ENCODE measurements around the gene LGALS9.
"Not testable (repeated sequence)": the region's sequence is repeated elsewhere in the genome, so short reads cannot be mapped to it uniquely, and the experiment has no call there.

LGALS9 gene

GRCh38 chr17:27612160-27612770, 18.7 kb upstream of the LGALS9 start:
- peak overlapping the region; percentile 1 for H3K27ac Mint-ChIP-seq
- no peaks in the 10 kb centered on the region for H3K27me3 Mint-ChIP-seq

DNA sequence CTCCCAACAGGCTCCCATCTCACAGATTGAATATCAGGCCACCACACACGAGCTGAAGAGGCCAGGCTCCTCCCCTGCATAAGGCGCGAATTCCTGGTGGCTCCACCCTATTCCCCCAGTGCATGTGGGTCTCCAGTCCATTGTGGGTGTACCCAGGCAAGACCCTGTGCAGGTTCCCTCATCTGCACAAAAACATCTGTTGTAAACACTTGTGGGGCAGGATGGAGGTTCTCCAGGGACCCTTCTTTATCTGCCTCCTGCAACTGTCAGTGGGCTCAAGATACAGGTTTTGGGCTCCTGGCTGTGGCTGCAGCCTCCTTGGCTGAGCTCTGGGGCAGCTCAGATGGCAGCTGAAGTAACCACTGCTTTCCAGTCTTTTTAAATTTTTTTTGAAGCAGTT, 17.6 kb upstream of the LGALS9 start:
- H3K27me3 Mint-ChIP-seq, result no peaks in the 10 kb centered on the region
- peaks cover 24% of the 10 kb centered on the region for H3K4me1 Mint-ChIP-seq (ENCODE audit: low read depth)
- peaks cover 23% of the 10 kb centered on the region for H3K36me3 Mint-ChIP-seq
- H3K4me3 Mint-ChIP-seq, result no peak overlapping the region
- H3K27ac Mint-ChIP-seq, result no peak overlapping the region
- no peaks in the 10 kb centered on the region for H3K9me3 Mint-ChIP-seq (ENCODE audit: low read depth)

More at GRCh38 chr17:27612160-27612770, 18.7 kb upstream of the LGALS9 start:
- H3K36me3 Mint-ChIP-seq, result peaks cover 24% of the 10 kb centered on the region
- no peak overlapping the region for H3K4me3 Mint-ChIP-seq
- no peaks in the 10 kb centered on the region for H3K9me3 Mint-ChIP-seq (ENCODE audit: low read depth)
- H3K4me1 Mint-ChIP-seq (ENCODE audit: low read depth), result peaks cover 25% of the 10 kb centered on the region

DNA sequence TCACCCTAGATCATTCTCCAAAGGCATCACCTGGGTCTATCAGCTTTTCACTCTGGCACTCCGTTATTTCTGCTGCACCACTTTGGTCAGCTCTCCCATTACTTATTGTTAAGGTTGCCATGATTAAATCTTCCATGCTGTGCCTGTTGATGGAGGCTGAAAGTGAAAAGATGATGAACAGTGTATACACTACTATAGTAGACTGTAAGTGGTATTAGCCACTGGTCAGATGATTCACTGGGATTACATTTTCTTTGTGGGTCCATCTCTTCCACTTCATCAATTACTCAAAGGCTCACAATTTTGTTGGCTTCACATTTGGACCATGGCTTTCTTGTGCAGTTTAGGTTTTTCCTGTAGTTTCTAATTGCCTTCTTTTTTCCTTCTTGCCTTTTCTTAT, 15.9 kb upstream of the LGALS9 start:
- Mint-ChIP-seq H3K27me3 (no peaks in the 10 kb centered on the region), H3K4me3 (no peak overlapping the region), H3K9me3 (ENCODE audit: low read depth) (no peaks in the 10 kb centered on the region), H3K27ac (no peak overlapping the region), H3K36me3 (peaks cover 21% of the 10 kb centered on the region), H3K4me1 (ENCODE audit: low read depth) (peaks cover 22% of the 10 kb centered on the region)

GRCh38 chr17:27616414-27616813, 14.6 kb upstream of the LGALS9 start:
- Mint-ChIP-seq H3K36me3 (peaks cover 24% of the 10 kb centered on the region), H3K4me3 (no peak overlapping the region), H3K4me1 (ENCODE audit: low read depth) (peaks cover 29% of the 10 kb centered on the region), H3K27ac (peak overlapping the region; percentile 61), H3K27me3 (no peaks in the 10 kb centered on the region), H3K9me3 (ENCODE audit: low read depth) (no peaks in the 10 kb centered on the region)

DNA sequence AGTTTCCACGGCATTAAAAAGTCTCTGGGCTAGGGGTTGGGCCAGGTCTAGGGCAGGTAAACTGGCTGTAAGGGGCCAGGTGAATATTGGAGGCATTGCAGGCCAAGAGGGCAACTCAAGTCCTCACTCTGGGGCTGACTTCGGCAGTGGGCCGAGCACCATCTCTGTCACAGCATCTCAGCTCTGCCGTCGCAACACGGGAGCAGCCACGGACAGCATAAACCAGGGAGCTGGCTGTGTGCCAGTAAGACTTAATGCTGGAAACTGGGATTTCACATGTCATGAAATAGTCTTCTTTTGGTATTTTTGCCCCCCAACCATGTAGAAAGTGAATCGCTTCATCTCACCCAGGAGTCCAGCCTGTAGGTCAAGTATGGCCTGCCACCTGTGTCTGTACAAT, 12.6 kb upstream of the LGALS9 start:
- H3K27ac Mint-ChIP-seq, result no peak overlapping the region
- no peaks in the 10 kb centered on the region for H3K27me3 Mint-ChIP-seq
- peaks cover 22% of the 10 kb centered on the region for H3K36me3 Mint-ChIP-seq
- H3K9me3 Mint-ChIP-seq (ENCODE audit: low read depth), result no peaks in the 10 kb centered on the region
- peaks cover 24% of the 10 kb centered on the region for H3K4me1 Mint-ChIP-seq (ENCODE audit: low read depth)
- H3K4me3 Mint-ChIP-seq, result no peak overlapping the region

DNA sequence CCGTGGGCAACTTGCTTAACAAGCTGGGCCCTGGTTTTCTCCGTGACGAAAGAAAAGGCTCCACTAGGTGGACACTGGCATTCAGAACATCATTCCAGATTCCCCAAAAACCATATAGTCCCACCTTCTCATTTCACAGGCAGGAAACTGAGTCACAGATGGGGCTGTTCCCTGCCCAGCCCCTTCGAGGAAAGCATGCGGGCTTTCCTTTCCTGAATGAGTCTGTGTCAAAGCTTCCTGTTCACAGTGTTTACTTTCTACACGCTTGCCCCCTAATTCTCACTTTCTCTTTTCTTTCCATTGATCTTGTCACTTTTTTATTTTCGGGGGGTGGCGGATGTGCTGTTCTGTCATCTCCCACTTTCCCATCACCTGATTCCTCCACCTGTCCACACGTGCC, 10.3 kb upstream of the LGALS9 start:
- Mint-ChIP-seq H3K9me3 (ENCODE audit: low read depth) (no peaks in the 10 kb centered on the region), H3K27ac (peak overlapping the region; percentile 46), H3K27me3 (no peaks in the 10 kb centered on the region), H3K4me3 (peak overlapping the region; percentile 4), H3K36me3 (peaks cover 12% of the 10 kb centered on the region), H3K4me1 (ENCODE audit: low read depth) (peaks cover 18% of the 10 kb centered on the region)

DNA sequence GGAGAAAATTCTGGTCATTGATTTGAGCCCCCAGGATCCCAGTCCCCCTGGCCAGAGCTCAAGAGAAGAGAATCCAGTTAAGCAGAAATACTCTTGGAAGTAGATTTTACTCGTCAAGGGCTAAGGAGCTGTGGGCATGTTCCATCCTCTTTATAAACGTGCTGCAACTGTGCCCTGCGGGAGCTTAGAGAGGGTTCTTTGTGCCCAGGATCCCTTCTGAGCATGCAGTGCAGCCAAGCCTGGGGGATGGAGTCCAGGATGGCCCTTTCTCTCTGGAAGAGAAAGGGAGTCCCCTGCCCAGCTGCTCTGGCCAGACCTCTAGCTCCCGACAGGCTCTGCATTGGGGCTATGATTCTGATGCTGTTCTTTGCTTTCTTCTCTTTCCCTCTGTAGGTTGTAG, 9.5 kb upstream of the LGALS9 start:
- H3K4me3 Mint-ChIP-seq, result no peak overlapping the region
- H3K27ac Mint-ChIP-seq, result no peak overlapping the region
- H3K4me1 Mint-ChIP-seq (ENCODE audit: low read depth), result peaks cover 10% of the 10 kb centered on the region
- H3K9me3 Mint-ChIP-seq (ENCODE audit: low read depth), result no peaks in the 10 kb centered on the region
- peaks cover 8% of the 10 kb centered on the region for H3K36me3 Mint-ChIP-seq
- H3K27me3 Mint-ChIP-seq, result no peaks in the 10 kb centered on the region

DNA sequence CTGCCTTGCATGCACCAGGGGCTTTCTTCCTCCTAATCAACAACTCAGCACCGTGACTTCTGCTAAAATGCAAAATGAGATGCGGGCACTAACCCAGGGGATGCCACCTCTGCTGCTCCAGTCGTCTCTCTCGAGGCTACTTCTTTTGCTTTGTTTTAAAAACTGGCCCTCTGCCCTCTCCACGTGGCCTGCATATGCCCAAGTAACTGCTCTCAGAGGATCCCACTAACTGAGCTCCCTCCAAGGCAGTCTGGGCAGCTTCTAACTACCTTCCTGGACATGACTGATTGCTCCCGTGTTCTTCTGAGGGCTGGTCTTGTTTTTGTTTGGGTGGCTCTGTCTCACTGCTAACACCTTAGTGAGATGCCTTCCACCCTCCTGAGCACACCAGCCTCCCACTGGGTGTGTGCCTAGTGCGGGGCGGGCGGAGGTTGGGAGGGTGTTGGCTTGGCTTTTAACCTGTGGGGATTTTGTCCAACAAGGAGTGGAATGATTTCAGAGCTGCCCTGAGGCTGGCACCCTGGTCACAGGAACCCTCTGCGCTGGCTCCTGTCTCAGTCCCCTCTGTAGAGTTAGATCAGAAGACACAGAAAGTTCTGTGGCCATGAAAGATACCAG, 8.9 kb upstream of the LGALS9 start:
- peaks cover 8% of the 10 kb centered on the region for H3K36me3 Mint-ChIP-seq
- peaks cover 6% of the 10 kb centered on the region for H3K4me1 Mint-ChIP-seq (ENCODE audit: low read depth)
- H3K9me3 Mint-ChIP-seq (ENCODE audit: low read depth), result no peaks in the 10 kb centered on the region
- H3K27ac Mint-ChIP-seq, result no peak overlapping the region
- no peak overlapping the region for H3K4me3 Mint-ChIP-seq
- no peaks in the 10 kb centered on the region for H3K27me3 Mint-ChIP-seq

GRCh38 chr17:27622986-27623385, 8.0 kb upstream of the LGALS9 start:
- H3K4me1 Mint-ChIP-seq (ENCODE audit: low read depth), result peaks cover 6% of the 10 kb centered on the region
- H3K9me3 Mint-ChIP-seq (ENCODE audit: low read depth), result no peaks in the 10 kb centered on the region
- no peak overlapping the region for H3K4me3 Mint-ChIP-seq
- no peak overlapping the region for H3K27ac Mint-ChIP-seq
- H3K36me3 Mint-ChIP-seq, result peaks cover 8% of the 10 kb centered on the region
- no peaks in the 10 kb centered on the region for H3K27me3 Mint-ChIP-seq

DNA sequence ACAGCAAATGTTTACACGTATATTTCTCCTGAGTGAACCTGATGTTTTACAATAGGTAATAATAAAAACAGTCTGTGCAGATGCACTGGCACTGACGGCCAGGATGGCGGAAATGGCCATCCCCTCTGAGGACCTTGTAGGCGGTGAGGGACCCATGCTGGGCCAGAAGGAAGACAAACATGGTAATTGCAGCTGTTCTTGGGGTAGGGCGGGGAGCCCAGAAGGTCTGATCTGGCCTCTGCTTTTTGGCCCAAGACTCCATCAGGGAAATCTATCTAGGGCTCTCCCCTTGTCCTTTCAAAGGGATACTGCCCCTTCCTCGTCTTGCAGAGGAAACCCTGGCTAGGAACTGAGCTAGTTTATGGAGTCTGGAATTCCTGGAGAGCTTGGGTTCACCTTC, 7.4 kb upstream of the LGALS9 start:
- Mint-ChIP-seq H3K4me3 (no peak overlapping the region), H3K27ac (no peak overlapping the region), H3K36me3 (peaks cover 4% of the 10 kb centered on the region), H3K9me3 (ENCODE audit: low read depth) (no peaks in the 10 kb centered on the region), H3K27me3 (no peaks in the 10 kb centered on the region), H3K4me1 (ENCODE audit: low read depth) (peaks cover 6% of the 10 kb centered on the region)

- Mint-ChIP-seq H3K27ac (no peak overlapping the region), H3K27me3 (no peaks in the 10 kb centered on the region), H3K4me1 (ENCODE audit: low read depth) (peaks cover 9% of the 10 kb centered on the region), H3K36me3 (peaks cover 4% of the 10 kb centered on the region), H3K4me3 (no peak overlapping the region), H3K9me3 (ENCODE audit: low read depth) (no peaks in the 10 kb centered on the region)
These were observed 6.4 kb upstream of the LGALS9 start for GRCh38 chr17:27624539-27624938.

GRCh38 chr17:27625856-27626255, 5.1 kb upstream of the LGALS9 start:
- no peak overlapping the region for H3K27ac Mint-ChIP-seq
- peaks cover 4% of the 10 kb centered on the region for H3K36me3 Mint-ChIP-seq
- H3K9me3 Mint-ChIP-seq (ENCODE audit: low read depth), result no peaks in the 10 kb centered on the region
- no peaks in the 10 kb centered on the region for H3K27me3 Mint-ChIP-seq
- no peak overlapping the region for H3K4me3 Mint-ChIP-seq
- peaks cover 16% of the 10 kb centered on the region for H3K4me1 Mint-ChIP-seq (ENCODE audit: low read depth)

- Mint-ChIP-seq H3K27ac (no peak overlapping the region), H3K27me3 (no peaks in the 10 kb centered on the region), H3K36me3 (no peaks in the 10 kb centered on the region), H3K4me1 (ENCODE audit: low read depth) (peaks cover 27% of the 10 kb centered on the region), H3K9me3 (ENCODE audit: low read depth) (no peaks in the 10 kb centered on the region), H3K4me3 (no peak overlapping the region)
These were observed 3.5 kb upstream of the LGALS9 start for GRCh38 chr17:27627514-27627913.

DNA sequence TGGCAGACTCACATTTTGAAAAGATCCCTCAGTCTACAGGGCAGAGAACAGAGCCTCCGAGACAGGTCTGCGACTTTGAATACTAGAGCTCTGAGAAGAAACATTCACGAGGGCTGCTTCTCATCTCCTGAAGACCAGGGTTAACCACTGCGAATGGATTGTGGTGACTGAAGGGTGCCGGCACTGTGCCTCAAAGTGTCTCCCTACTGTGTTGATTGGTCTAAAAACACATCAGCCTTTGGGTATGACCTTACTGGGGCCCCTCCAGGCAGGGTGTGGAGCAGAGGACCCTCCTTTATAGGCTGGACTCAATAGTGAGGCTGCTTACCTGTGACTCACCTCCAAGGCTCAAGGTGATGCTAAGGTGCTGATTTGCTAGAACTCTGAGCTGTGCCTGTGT, 2.6 kb upstream of the LGALS9 start:
- Mint-ChIP-seq H3K27me3 (no peaks in the 10 kb centered on the region), H3K9me3 (ENCODE audit: low read depth) (no peaks in the 10 kb centered on the region), H3K36me3 (no peaks in the 10 kb centered on the region), H3K4me3 (no peak overlapping the region), H3K4me1 (ENCODE audit: low read depth) (peaks cover 32% of the 10 kb centered on the region), H3K27ac (peak overlapping the region; percentile 5)

GRCh38 chr17:27629260-27629659, 1.7 kb upstream of the LGALS9 start:
- H3K4me1 Mint-ChIP-seq (ENCODE audit: low read depth), result peaks cover 32% of the 10 kb centered on the region
- H3K9me3 Mint-ChIP-seq (ENCODE audit: low read depth); H3K36me3 Mint-ChIP-seq; H3K27ac Mint-ChIP-seq; H3K27me3 Mint-ChIP-seq; H3K4me3 Mint-ChIP-seq: not testable (repeated sequence)

DNA sequence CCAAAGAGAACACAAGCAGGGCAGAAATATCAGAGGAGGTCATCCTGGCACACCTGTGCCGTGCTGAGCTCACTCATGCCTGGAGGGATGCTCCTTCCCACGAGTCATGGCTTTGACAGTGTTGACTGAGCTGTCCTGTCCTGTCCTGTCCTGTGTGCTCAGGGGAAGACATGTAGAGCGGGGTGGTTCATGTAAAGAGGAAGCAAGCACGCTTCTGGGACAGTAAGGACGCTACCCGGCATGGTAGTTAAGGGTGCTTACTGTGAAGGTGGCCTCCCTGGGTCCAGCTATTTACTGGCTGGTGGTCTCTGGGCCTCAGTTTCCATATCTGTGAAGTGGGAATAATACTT, 398 bp downstream of the LGALS9 start:
- peaks cover 2% of the 10 kb centered on the region for H3K36me3 Mint-ChIP-seq
- H3K27ac Mint-ChIP-seq, result peak overlapping the region; percentile 89
- peak overlapping the region; percentile 91 for H3K4me3 Mint-ChIP-seq
- H3K9me3 Mint-ChIP-seq (ENCODE audit: low read depth), result no peaks in the 10 kb centered on the region
- H3K4me1 Mint-ChIP-seq (ENCODE audit: low read depth), result peaks cover 41% of the 10 kb centered on the region
- no peaks in the 10 kb centered on the region for H3K27me3 Mint-ChIP-seq
